ENCODE measurements around the gene MIS12. TPM values are rescaled to one million over a fixed set of nuclear protein-coding genes. Genes with fewer than 3 reads are reported as not detected.

The MIS12 gene
- total and polyA plus RNA-seq, 2 of the 8 experiments (the other 6 are each of a cell fraction or from before 2014, with no cell fraction given) = 9.5 to 25.6 TPM

DNA sequence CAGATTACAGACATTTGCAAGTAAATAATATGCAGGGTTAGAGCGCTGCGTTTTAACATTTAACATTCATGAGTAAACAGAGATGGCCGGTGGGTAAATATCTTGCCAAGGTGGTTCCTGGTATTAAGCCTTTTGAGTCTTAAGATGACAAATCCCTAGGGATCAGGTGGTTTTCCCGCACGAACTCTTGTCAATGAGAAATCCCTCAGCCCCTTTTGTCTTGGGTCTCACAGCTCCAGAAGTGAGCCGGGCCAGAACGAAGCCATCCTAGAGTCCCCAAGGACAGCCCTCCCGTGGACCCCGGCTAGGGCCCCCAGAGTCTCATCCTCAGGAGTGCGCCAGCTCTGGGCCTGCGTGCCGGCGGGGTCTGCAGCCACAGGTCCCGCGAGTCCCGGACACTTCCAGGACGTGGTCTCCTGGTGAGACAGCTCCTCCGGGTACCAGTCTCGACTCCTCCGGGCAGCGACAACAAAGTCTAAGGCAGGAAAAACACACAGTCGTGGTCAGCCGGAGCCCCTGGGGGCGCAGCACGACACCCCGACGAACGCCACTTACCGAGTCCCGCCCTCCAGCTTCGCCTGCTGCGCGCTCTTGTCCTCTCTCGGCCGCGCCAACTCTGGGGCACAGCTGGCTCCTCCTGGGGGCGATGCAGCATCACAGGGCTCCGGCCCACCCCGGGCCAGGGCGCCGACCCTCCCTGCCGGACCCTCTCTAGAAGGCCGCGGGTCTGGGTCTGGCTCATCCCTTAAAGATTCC is 13.3 kb downstream of the MIS12 start:
- FAIRE-seq (no peak), DNase-seq (ENCODE audit: low read depth in 1 of 2, low spot score in 2 of 2) (peak in 1 of 2 experiments; percentile 62)
- Histone ChIP-seq H3K23me2 (ENCODE audit: low read depth, low read length) (peaks cover 17% of the 10 kb centered on the region; the same call in 1 of the 2 replicates), H2BK15ac (ENCODE audit: low read length) (no peak overlapping the region), H3K14ac (ENCODE audit: insufficient read length) (no peak overlapping the region), H2BK20ac (ENCODE audit: low read length) (no peak overlapping the region), H3K9ac (replicated peaks in 1 of 4; ENCODE audit: extremely low read depth in 1 of 4, low read depth in 3 of 4, low read length in 3 of 4) (no peak overlapping the region; a peak in 1 of 7 replicates), H3K36me3 (ENCODE audit: control insufficient read depth in 2 of 4, insufficient read depth in 4 of 4, low read length in 3 of 4) (no peaks in the 10 kb centered on the region), H3K4me3 (ENCODE audit: extremely low read depth in 1 of 4, insufficient read depth in 2 of 4, low read depth in 3 of 4, low read length in 4 of 4) (peak overlapping the region; percentile 54 to 66 (median 61)), H3K9me3 (ENCODE audit: insufficient read depth in 2 of 2, low read depth in 1 of 2, low read length in 1 of 2) (no peaks in the 10 kb centered on the region), H3K18ac (ENCODE audit: extremely low read depth, low read length) (no peak overlapping the region), H4K8ac (ENCODE audit: extremely low read depth, insufficient read depth, low read length) (peak overlapping the region; percentile 37), H2BK12ac (ENCODE audit: low read depth, low read length) (no peak overlapping the region), H3K4ac (replicated peaks; ENCODE audit: insufficient read length, low read depth, low read length) (no peak overlapping the region), H2AFZ (ENCODE audit: low read length) (0 out of 2 replicates have a peak overlapping the region, but pooled peaks have one; percentile 60), H4K5ac (ENCODE audit: insufficient read length, low read depth, low read length) (no peak overlapping the region), H4K20me1 (replicated peaks in 1 of 2; ENCODE audit: control insufficient read depth in 1 of 2, insufficient read depth in 2 of 2, low read length in 2 of 2) (peaks cover 0 to 2% of the 10 kb centered on the region in 2 experiments), H3K79me1 (ENCODE audit: low read depth, low read length) (no peaks in the 10 kb centered on the region), H3K4me1 (replicated peaks in 1 of 4; ENCODE audit: control insufficient read depth in 3 of 4, insufficient read depth in 4 of 4, low read length in 3 of 4) (peaks cover 0 to 8% (median 4%) of the 10 kb centered on the region in 4 experiments; a peak in 3 of 7 replicates), H2BK120ac (replicated peaks; ENCODE audit: low read depth, low read length) (no peak overlapping the region), H3K23ac (ENCODE audit: insufficient read length) (no peak overlapping the region), H4K91ac (replicated peaks; ENCODE audit: insufficient read length, low read length) (no peak overlapping the region), H3K27ac (ENCODE audit: low read depth, low read length) (no peak overlapping the region), H2AK5ac (ENCODE audit: low read depth, low read length) (no peak overlapping the region), H3K4me2 (ENCODE audit: insufficient read depth in 1 of 2, low read depth in 2 of 2, low read length in 2 of 2) (peak overlapping the region; percentile 86 to 98), H3K79me2 (ENCODE audit: control insufficient read depth in 1 of 2, insufficient read depth in 2 of 2, low read length in 2 of 2) (no peaks in the 10 kb centered on the region), H2BK5ac (ENCODE audit: low read depth, low read length) (no peak overlapping the region), H3K27me3 (replicated peaks in 1 of 4; ENCODE audit: control insufficient read depth in 3 of 4, extremely low read depth in 1 of 4, insufficient read depth in 3 of 4, low read length in 3 of 4) (peaks cover 7 to 41% (median 25%) of the 10 kb centered on the region in 4 experiments), H3K56ac (replicated peaks; ENCODE audit: insufficient read length, low read depth, low read length) (no peak overlapping the region)
- TF ChIP-seq E2F6 (IDR thresholded peaks at IDR 0.05) (0 out of 2 replicates have a peak, but pooled peaks have one; percentile 2), KDM4A (IDR thresholded peaks at IDR 0.05; ENCODE audit: low read depth, low read length, severe bottlenecking) (peak; percentile 52), KDM5A (IDR thresholded peaks at IDR 0.05; ENCODE audit: low read length) (no peak)
- ChIA-PET POLR2A (ENCODE audit: partially characterized antibody) (interaction anchor here (0.9 to 4.1 kb wide), 8 partner anchors 8 to 80 kb away, joined by 3 to 69 read pairs (median 4); partner anchors contain the start of genes DERL2, DHX33, MIS12 and NUP88), CTCF (ENCODE audit: partially characterized antibody) (interaction anchor here (1.0 to 1.4 kb wide), 5 partner anchors 14 to 69 kb away, joined by 3 to 5 read pairs (median 3); partner anchors contain the start of gene DERL2)
- WGBS, 2 experiments (ENCODE audit: extremely low coverage in 1 of 2, insufficient coverage in 1 of 2, insufficient read length in 1 of 2, insufficient replicate concordance in 2 of 2, low coverage in 1 of 2, low lambda C conversion rate in 2 of 2, missing lambda C conversion rate in 1 of 2) = 15% methylated on average over 41 of the region's 44 CpGs; no CpG with 5 or more reads in 1 of the 2 experiments
